A673 (cell line): ENCODE measurements around the gene BCKDHA. TPM values are rescaled to one million over a fixed set of nuclear protein-coding genes. Genes with fewer than 3 reads are reported as not detected.

Experiments used
- BruUV-seq: library from RNA; stranded (reverse); fragments of 400-500 nt; replicated peaks from 2 replicates; lab custom pipeline; 2021; lab: Mats Ljungman, UMichigan
- CTCF ChIA-PET: fragments of 300-600 bp; sonication (Branson Sonifier 250); formaldehyde crosslinking; loops from one replicate; lab custom pipeline; 2022; ENCODE audit warnings: antibody characterized with exemption; lab: Charles Lee
- POLR2A ChIA-PET: fragments of 300-600 bp; sonication (Branson Sonifier 250); formaldehyde crosslinking; loops from one replicate; lab custom pipeline; 2022; ENCODE audit warnings: antibody characterized with exemption; ENCODE audit not compliant: low non-redundant PET; lab: Charles Lee
- DNase-seq: peaks from one replicate; pipeline ENCODE4 v3.0.0-alpha.2; 2015; ENCODE audit warnings: low spot score
- H3K27ac ChIP-seq: fragments of 200-600 bp; sonication (generic); 2 replicates; pipeline ENCODE4 v1.5.1; 2016; ENCODE audit warnings: mixed run types, low read depth, mild to moderate bottlenecking, mixed read lengths, antibody characterized with exemption, low read length; ENCODE audit not compliant: poor library complexity, severe bottlenecking
- H3K27me3 ChIP-seq: fragments of 200-600 bp; sonication (generic); replicated peaks from 2 replicates; pipeline ENCODE4 v1.6.1; 2017; ENCODE audit warnings: mixed run types, low read depth, mild to moderate bottlenecking, mixed read lengths, antibody characterized with exemption, low read length; ENCODE audit not compliant: insufficient read depth, poor library complexity
- H3K36me3 ChIP-seq: fragments of 200-600 bp; sonication (generic); 2 replicates; pipeline ENCODE4 v1.6.1; 2016; ENCODE audit warnings: mixed run types, mild to moderate bottlenecking, mixed read lengths, antibody characterized with exemption, low read length; ENCODE audit not compliant: insufficient read depth, poor library complexity, severe bottlenecking
- H3K4me1 ChIP-seq: fragments of 200-600 bp; sonication (generic); 2 replicates; pipeline ENCODE4 v1.6.1; 2017; ENCODE audit warnings: mixed run types, mild to moderate bottlenecking, mixed read lengths, antibody characterized with exemption, low read length; ENCODE audit not compliant: insufficient read depth, poor library complexity, severe bottlenecking
- H3K4me3 ChIP-seq: fragments of 200-600 bp; sonication (generic); 2 replicates; pipeline ENCODE4 v1.5.1; 2016; ENCODE audit warnings: low read depth, mixed run types, mild to moderate bottlenecking, mixed read lengths, low read length; ENCODE audit not compliant: poor library complexity, severe bottlenecking
- H3K9me3 ChIP-seq: fragments of 200-600 bp; sonication (generic); 2 replicates; pipeline ENCODE4 v1.6.1; 2016; ENCODE audit warnings: mixed run types, low read depth, mild to moderate bottlenecking, mixed read lengths, antibody characterized with exemption, low read length; ENCODE audit not compliant: poor library complexity, severe bottlenecking
- CTCF ChIP-seq: fragments of 300-800, 200-600 bp; sonication (generic); conservative IDR thresholded peaks from 2 replicates; pipeline ENCODE4 v1.5.1; 2017; ENCODE audit warnings: low read depth, mild to moderate bottlenecking, antibody characterized with exemption, low read length, moderate library complexity, mixed read lengths
- EZH2 ChIP-seq: fragments of 200-600 bp; sonication (generic); IDR thresholded peaks from 2 replicates; pipeline ENCODE4 v1.6.1; 2017; ENCODE audit warnings: borderline replicate concordance, low read depth, mild to moderate bottlenecking, mixed read lengths, antibody characterized with exemption, low read length; ENCODE audit not compliant: poor library complexity, severe bottlenecking
- intact Hi-C: fragments of 100-400 bp; cut with micrococcal nuclease; formaldehyde crosslinking; loops from one replicate; pipeline ENCODE4 v1.10.0; 2022; ENCODE audit not compliant: unreplicated experiment
- total RNA-seq: library from RNA; stranded (reverse); gene quantifications from 2 replicates; pipeline ENCODE4 v1.2.3, GENCODE V29; 2021

BCKDHA gene
- total RNA-seq, 1 experiment from 2014 or later: 14.7 TPM

DNA sequence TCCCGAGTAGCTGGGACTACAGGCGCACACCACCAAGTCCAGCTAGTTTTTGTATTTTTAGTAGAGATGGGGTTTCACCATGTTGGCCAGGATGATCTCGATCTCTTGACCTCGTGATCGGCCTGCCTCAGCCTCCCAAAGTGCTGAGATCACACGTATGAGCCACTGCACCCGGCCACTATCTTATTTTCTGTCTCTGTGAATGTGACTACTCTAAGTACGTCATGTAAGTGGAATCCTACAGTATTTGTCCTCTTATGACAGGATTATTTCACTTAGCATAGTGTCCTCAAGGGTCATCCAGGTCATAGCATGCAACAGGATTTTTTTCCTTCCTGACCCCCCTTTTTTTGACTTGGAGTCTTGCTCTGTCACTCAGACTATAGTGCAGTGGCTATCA lies 26.1 kb upstream of the BCKDHA start:
- CTCF ChIA-PET: no interaction called here
- no TSS peak for BruUV-seq
- POLR2A ChIA-PET: no interaction called here

GRCh38 chr19:41372501-41372900 lies 25.1 kb upstream of the BCKDHA start:
- no peak for TF ChIP-seq CTCF
- TF ChIP-seq EZH2: no peak
- no peak overlapping the region for H3K27ac ChIP-seq
- H3K4me1 ChIP-seq: peaks cover 10% of the 10 kb centered on the region
- no peaks in the 10 kb centered on the region for H3K9me3 ChIP-seq
- ChIA-PET POLR2A (no interaction called here), CTCF (no interaction called here)
- no TSS peak for BruUV-seq
- H3K27me3 ChIP-seq: no peaks in the 10 kb centered on the region
- H3K4me3 ChIP-seq: no peak overlapping the region
- DNase-seq: no peak
- intact Hi-C loops: no loop called here
- H3K36me3 ChIP-seq: no peaks in the 10 kb centered on the region

More for the DNA sequence above, 26.1 kb upstream of the BCKDHA start:
- Histone ChIP-seq H3K4me3 (no peak overlapping the region), H3K27ac (no peak overlapping the region), H3K27me3 (no peaks in the 10 kb centered on the region), H3K9me3 (no peaks in the 10 kb centered on the region), H3K4me1 (peaks cover 10% of the 10 kb centered on the region), H3K36me3 (no peaks in the 10 kb centered on the region)
- intact Hi-C loops: no loop called here
- DNase-seq: no peak
- TF ChIP-seq EZH2 (no peak), CTCF (no peak)

DNA sequence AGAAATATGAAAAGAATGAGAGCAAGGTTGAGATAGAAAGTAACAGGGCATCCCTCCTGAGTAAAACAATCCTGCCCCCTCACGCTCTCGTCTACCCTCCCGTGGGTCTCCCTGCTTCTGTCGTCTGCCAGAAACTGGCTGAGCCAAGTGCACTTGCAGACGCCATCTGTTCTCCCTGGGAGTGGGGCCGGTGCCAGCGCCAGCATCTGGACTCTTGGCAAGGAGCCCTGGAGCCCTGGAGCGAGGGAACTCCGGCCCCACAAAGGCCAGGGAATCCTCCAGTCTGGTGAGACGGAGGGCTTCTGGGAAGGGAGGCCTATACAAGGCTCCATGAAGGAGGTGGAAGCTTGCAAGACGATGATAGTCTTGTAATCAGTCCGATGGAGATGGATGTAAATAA lies 23.6 kb upstream of the BCKDHA start:
- Histone ChIP-seq H3K36me3 (no peaks in the 10 kb centered on the region), H3K27me3 (no peaks in the 10 kb centered on the region), H3K4me1 (peaks cover 10% of the 10 kb centered on the region), H3K27ac (no peak overlapping the region), H3K4me3 (no peak overlapping the region), H3K9me3 (no peaks in the 10 kb centered on the region)
- TF ChIP-seq EZH2 (no peak), CTCF (no peak)
- POLR2A ChIA-PET: no interaction called here
- no TSS peak for BruUV-seq
- intact Hi-C loops: no loop called here
- CTCF ChIA-PET: no interaction called here
- peak; percentile 96 for DNase-seq
